ENCODE data around the gene ADAMTS1.

DNA sequence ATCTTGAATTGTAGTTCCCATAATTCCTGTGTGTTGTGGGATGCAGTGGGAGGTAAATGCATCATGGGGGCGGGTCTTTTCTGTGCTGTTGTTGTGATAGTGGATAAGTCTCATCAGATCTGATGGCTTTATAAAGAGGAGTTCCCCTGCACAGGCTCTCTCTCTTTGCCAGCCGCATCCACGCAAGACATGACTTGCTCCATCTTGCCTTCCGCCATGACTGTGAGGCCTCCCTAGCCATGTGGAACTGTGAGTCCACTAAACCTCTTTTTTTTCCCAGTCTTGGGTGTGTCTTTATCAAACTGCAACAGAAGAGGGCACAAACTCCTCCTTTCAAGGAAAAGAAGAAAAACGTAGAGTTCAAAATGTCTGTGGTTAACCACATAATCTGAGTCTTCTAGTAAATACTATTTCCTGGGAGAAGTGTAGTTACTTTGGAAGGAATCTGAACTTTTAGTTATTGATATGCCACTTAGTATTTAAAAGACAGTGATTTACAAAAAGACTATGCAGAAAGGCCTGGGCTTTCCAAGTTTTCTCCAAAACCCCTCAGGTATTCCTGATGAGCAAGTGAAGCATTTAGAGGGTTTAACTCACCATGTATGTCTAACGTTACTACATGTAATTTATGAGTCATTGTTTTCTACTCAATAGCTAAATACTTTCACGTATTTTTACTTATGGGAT is 10.0 kb downstream of the ADAMTS1 start:
- TF ChIP-seq CBFB (CRISPR knock-in tag; IDR thresholded peaks at IDR 0.05) (no peak), SIN3A (IDR thresholded peaks at IDR 0.05; ENCODE audit: borderline replicate concordance, low read depth, low read length) (no peak), SUZ12 (IDR thresholded peaks at IDR 0.05; ENCODE audit: low read depth, low read length) (no peak), U2AF1 (optimal IDR thresholded peaks at IDR 0.05; ENCODE audit: low read depth, low read length) (no peak), NFATC3 (CRISPR knock-in tag; IDR thresholded peaks at IDR 0.05) (no peak), ZNF326 (CRISPR knock-in tag; IDR thresholded peaks at IDR 0.05; ENCODE audit: borderline replicate concordance) (no peak), RBFOX2 (IDR thresholded peaks at IDR 0.05; ENCODE audit: low read depth, low read length) (no peak)
- TF ChIP-seq, protein P1, sequence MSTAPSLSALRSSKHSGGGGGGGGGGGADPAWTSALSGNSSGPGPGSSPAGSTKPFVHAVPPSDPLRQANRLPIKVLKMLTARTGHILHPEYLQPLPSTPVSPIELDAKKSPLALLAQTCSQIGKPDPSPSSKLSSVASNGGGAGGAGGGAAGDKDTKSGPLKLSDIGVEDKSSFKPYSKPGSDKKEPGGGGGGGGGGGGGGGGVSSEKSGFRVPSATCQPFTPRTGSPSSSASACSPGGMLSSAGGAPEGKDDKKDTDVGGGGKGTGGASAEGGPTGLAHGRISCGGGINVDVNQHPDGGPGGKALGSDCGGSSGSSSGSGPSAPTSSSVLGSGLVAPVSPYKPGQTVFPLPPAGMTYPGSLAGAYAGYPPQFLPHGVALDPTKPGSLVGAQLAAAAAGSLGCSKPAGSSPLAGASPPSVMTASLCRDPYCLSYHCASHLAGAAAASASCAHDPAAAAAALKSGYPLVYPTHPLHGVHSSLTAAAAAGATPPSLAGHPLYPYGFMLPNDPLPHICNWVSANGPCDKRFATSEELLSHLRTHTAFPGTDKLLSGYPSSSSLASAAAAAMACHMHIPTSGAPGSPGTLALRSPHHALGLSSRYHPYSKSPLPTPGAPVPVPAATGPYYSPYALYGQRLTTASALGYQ (CRISPR knock-in tag; IDR thresholded peaks at IDR 0.05), result no peak
- TF ChIP-seq, protein P2, sequence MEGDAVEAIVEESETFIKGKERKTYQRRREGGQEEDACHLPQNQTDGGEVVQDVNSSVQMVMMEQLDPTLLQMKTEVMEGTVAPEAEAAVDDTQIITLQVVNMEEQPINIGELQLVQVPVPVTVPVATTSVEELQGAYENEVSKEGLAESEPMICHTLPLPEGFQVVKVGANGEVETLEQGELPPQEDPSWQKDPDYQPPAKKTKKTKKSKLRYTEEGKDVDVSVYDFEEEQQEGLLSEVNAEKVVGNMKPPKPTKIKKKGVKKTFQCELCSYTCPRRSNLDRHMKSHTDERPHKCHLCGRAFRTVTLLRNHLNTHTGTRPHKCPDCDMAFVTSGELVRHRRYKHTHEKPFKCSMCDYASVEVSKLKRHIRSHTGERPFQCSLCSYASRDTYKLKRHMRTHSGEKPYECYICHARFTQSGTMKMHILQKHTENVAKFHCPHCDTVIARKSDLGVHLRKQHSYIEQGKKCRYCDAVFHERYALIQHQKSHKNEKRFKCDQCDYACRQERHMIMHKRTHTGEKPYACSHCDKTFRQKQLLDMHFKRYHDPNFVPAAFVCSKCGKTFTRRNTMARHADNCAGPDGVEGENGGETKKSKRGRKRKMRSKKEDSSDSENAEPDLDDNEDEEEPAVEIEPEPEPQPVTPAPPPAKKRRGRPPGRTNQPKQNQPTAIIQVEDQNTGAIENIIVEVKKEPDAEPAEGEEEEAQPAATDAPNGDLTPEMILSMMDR (CRISPR knock-in tag; IDR thresholded peaks at IDR 0.05), result no peak
- TF ChIP-seq, protein P3, sequence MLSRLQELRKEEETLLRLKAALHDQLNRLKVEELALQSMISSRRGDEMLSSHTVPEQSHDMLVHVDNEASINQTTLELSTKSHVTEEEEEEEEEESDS (CRISPR knock-in tag; IDR thresholded peaks at IDR 0.05; ENCODE audit: borderline replicate concordance), result no peak

Measured in HepG2 (cell line).